Urinary bladder (tissue), 4 donors: Measurements from ENCODE around the gene ATP8B4. TPM values are rescaled to one million over a fixed set of nuclear protein-coding genes. Genes with fewer than 3 reads are reported as not detected.

Experiments used
- DNase-seq: peaks from one replicate; pipeline ENCODE4 v3.0.0-alpha.2; 2015; ENCODE audit errors: extremely low spot score
- H3K27ac ChIP-seq: one replicate; pipeline ENCODE4 v1.5.1; 2013; ENCODE audit warnings: low read depth, mild to moderate bottlenecking, moderate library complexity
- H3K36me3 ChIP-seq: one replicate; pipeline ENCODE4 v1.6.1; 2013; ENCODE audit warnings: mild to moderate bottlenecking, moderate library complexity; ENCODE audit not compliant: insufficient read depth
- H3K4me1 ChIP-seq: one replicate; pipeline ENCODE4 v1.6.1; 2013; ENCODE audit warnings: mild to moderate bottlenecking, moderate library complexity; ENCODE audit not compliant: insufficient read depth
- H3K4me3 ChIP-seq: one replicate; pipeline ENCODE4 v1.5.1; 2013; ENCODE audit warnings: low read depth, low read length
- WGBS: extraction: QIAGEN DNeasy Blood & Tissue Kit; methylation state at CpG from one replicate; pipeline ENCODE4 v1.1.7; 2013; 5-methylcytosine and 5-hydroxymethylcytosine counted together
- polyA plus RNA-seq: library from polyadenylated mRNA; stranded (reverse); fragments of 200-250 nt; gene quantifications from one replicate; pipeline ENCODE4 v1.2.3, GENCODE V29; 2013
- total RNA-seq: library from RNA; depleted of rRNA; stranded (reverse); fragments of >200 nt; gene quantifications from one replicate; pipeline ENCODE4 v1.2.3, GENCODE V29; 2014
- donor health status: healthy with polysubstance abuse.
- donor health status: healthy.

Gene ATP8B4
- total and polyA plus RNA-seq, 2 donors: 6.6 to 24.3 TPM

- no peak overlapping the region for H3K4me3 ChIP-seq
- DNase-seq: peak; percentile 60
- H3K36me3 ChIP-seq: no peaks in the 10 kb centered on the region
- H3K4me1 ChIP-seq: no peaks in the 10 kb centered on the region
- 27% methylated on average over 5 of the region's 5 CpGs for WGBS
- H3K27ac ChIP-seq: peak overlapping the region; percentile 85
These were observed 241.0 kb downstream of the ATP8B4 start for GRCh38 chr15:49877873-49878521.

- 47% methylated on average over 7 of the region's 7 CpGs for WGBS
- H3K4me3 ChIP-seq: no peak overlapping the region
- H3K4me1 ChIP-seq: no peaks in the 10 kb centered on the region
- peak overlapping the region; percentile 69 for H3K27ac ChIP-seq
- peak; percentile 14 for DNase-seq
- no peaks in the 10 kb centered on the region for H3K36me3 ChIP-seq
These were observed 241.7 kb downstream of the ATP8B4 start for GRCh38 chr15:49877117-49877872.

- Histone ChIP-seq H3K4me1 (no peaks in the 10 kb centered on the region), H3K27ac (peak overlapping the region; percentile 69), H3K4me3 (no peak overlapping the region), H3K36me3 (peaks cover 2% of the 10 kb centered on the region)
- DNase-seq: peak; percentile 28
- WGBS: 22% methylated on average over 5 of the region's 5 CpGs
These were observed 242.5 kb downstream of the ATP8B4 start for GRCh38 chr15:49876401-49877038.

DNA sequence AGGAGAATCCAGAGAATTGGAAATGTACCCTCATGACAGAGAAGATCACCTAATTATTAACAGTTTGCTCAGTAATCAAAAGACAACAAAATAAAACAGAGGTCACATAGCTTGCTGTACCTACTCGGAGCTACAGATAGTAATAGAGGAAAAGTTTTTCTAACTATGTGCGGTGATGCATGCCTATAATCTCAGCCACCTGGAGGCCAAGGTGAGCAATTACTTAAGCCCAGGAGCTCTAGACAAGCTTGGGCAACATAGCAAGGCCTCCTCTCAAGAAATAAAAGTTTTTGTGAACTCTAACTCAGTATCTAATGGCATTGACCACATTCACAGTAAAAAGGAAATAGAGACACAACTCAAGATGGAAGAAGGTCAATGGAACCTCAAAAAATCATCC lies 243.6 kb downstream of the ATP8B4 start:
- Histone ChIP-seq H3K4me3 (no peak overlapping the region), H3K27ac (peak overlapping the region; percentile 16), H3K36me3 (peaks cover 2% of the 10 kb centered on the region), H3K4me1 (no peaks in the 10 kb centered on the region)
- DNase-seq: no peak
- WGBS: 96% methylated on average over 2 of the region's 2 CpGs

- DNase-seq: no peak
- Histone ChIP-seq H3K4me1 (no peaks in the 10 kb centered on the region), H3K4me3 (no peak overlapping the region), H3K36me3 (peaks cover 2% of the 10 kb centered on the region), H3K27ac (no peak overlapping the region)
These were observed 248.6 kb downstream of the ATP8B4 start for GRCh38 chr15:49870472-49870871.

- H3K4me3 ChIP-seq: no peak overlapping the region
- peaks cover 2% of the 10 kb centered on the region for H3K36me3 ChIP-seq
- DNase-seq: no peak
- H3K27ac ChIP-seq: no peak overlapping the region
- no peaks in the 10 kb centered on the region for H3K4me1 ChIP-seq
These were observed 250.7 kb downstream of the ATP8B4 start for GRCh38 chr15:49868348-49868747.

GRCh38 chr15:49865925-49866757 lies 252.9 kb downstream of the ATP8B4 start:
- no peak overlapping the region for H3K4me3 ChIP-seq
- 94% methylated on average over 10 of the region's 10 CpGs for WGBS

DNA sequence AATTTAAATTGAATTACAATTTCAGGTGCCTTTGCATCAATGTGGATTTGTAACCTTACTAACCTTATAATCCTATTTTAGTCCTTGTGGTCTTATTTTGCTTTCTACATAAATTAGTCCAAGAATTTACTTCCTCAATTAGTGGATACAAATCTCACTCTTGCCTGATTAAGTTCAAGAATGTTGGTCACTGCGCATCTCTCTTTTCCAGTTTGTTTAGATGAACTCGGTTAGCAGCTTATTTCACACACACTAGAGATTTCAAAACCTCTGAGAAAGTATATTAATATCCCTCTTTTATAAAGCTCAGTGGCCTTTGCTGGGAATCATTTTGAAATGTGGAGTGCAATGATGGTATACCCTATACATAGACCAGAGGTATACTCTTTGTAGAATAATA lies 254.8 kb downstream of the ATP8B4 start:
- Histone ChIP-seq H3K4me1 (no peaks in the 10 kb centered on the region), H3K4me3 (no peak overlapping the region), H3K36me3 (no peaks in the 10 kb centered on the region), H3K27ac (no peak overlapping the region)
- WGBS: 78% methylated on average over 2 of the region's 2 CpGs
- DNase-seq: no peak

More at GRCh38 chr15:49865925-49866757, 252.9 kb downstream of the ATP8B4 start:
- Histone ChIP-seq H3K27ac (no peak overlapping the region), H3K36me3 (no peaks in the 10 kb centered on the region), H3K4me1 (no peaks in the 10 kb centered on the region)
- no peak for DNase-seq

DNA sequence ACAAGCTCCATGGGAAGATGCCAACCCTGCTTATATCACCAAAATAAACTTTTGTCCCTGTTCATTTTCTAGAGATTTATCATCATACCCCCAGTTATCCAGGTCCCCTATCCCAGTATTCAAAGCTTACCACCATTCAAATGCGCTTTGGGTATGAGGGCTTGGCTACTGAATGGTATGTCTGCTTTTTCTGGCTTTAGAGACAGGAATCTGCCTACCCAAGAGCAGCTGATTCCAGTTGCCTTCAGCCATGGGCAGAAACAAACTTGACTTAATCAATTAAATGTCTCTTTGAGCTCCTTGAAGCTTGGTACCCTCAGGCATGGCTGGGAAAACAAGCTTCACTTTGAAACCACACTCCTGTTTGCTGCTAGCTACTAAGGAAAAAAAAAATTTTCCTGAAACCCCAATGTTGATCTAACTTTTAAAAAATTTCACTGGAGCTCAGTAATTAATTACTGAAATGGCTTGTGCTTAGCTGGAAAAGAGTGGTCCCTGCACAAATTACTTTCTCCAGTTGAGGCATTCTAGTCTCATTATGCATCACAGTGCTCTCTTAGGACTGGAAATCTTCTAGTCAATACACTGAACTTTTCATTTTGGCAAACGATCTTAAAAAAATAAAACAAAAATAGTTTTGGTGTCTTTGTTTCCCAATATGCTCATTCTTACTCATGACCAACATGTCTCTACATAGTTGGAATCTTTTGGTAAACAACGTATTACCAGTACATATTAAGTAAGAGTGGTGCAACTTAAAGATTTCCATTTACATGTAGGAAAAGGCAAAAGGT lies 255.4 kb downstream of the ATP8B4 start:
- no peak for DNase-seq
- no peaks in the 10 kb centered on the region for H3K36me3 ChIP-seq
- no peak overlapping the region for H3K4me3 ChIP-seq
- no peak overlapping the region for H3K27ac ChIP-seq
- no peaks in the 10 kb centered on the region for H3K4me1 ChIP-seq
- 86% methylated on average over 3 of the region's 3 CpGs for WGBS

DNA sequence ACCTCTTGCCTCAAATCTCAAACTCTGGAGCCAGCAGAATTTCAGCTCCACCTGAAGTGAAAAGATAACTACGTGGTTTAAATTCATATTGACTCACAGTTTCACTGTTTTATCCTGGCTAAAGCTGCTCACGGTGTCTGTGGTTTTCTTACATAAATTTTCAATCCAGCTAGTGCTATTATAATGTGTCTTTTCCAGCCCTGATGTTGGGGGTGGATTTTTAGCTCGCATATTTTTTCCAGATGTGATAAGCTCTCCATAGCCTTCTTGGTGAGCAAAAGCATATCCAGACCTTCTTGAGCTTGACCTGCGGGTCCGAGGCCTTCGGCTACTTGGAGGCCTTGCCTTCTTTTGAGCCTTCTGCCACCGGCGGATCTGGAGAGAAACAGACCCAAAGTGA lies 258.9 kb downstream of the ATP8B4 start:
- H3K4me1 ChIP-seq: no peaks in the 10 kb centered on the region
- no peaks in the 10 kb centered on the region for H3K36me3 ChIP-seq
- H3K27ac ChIP-seq: no peak overlapping the region
- no peak overlapping the region for H3K4me3 ChIP-seq
- WGBS: 55% methylated on average over 8 of the region's 8 CpGs
- DNase-seq: no peak

DNA sequence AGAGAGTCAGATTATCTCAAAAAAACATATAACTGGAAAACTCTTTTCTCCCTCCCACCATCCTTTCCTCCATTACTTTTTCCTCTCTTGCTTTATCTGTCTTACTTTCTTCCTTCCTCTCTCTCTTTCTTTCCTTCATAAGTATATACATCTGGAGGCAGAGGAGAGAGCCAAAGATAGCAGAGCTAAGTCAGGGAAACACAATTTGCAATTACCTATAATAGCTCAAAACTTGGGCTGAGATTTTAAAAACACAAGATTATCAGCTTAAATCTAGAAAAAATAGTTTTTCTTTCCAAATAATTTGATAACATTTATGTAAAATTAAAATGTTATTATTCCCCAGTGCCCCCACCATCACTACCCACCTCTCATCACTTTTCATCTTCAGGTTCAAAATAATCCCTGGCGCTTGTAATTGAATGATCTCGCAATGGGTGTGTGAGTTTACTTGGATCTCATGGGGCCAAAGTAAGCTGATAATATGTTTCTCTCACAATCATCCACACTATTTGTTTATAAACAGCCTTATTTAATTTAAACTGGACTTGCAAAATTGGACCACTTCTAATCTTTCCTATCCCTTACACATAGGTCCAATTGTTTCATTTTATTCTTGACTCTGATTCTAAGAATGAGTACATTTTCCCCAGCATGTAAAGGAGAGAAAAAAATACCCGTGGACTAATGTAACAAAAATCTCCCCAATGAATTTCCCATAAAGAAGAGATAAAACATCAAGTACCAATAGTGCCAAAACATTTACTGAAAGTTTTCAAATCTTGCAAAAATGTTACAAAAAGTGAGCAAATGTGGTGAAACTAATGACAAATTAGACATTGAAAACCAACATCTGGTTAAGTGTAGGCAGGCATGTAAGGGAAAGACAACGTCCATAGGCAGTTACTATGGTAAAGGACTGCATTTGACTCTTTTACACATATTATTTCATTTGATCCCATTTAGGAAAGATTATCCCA lies 261.2 kb downstream of the ATP8B4 start:
- Histone ChIP-seq H3K4me3 (no peak overlapping the region), H3K27ac (peak overlapping the region; percentile 23), H3K4me1 (no peaks in the 10 kb centered on the region), H3K36me3 (no peaks in the 10 kb centered on the region)
- 76% methylated on average over 4 of the region's 4 CpGs for WGBS
- DNase-seq: peak; percentile 15
